Muscle of arm (tissue), 12 donors: ENCODE data around the gene GPR152. TPM values are rescaled to one million over a fixed set of nuclear protein-coding genes. Genes with fewer than 3 reads are reported as not detected.
"Not testable (repeated sequence)": the region's sequence is repeated elsewhere in the genome, so short reads cannot be mapped to it uniquely, and the experiment has no call there.

Experiments
- DNase-seq: peaks from one replicate; pipeline ENCODE4 v3.0.0-alpha.2; 2013
- polyA plus RNA-seq, 12 donors: library from polyadenylated mRNA; unstranded; fragments of 120-200 nt; gene quantifications; one replicate each; pipeline ENCODE4 v1.2.1, GENCODE V29; 2013; ENCODE audit not compliant: insufficient read length in 12 of 12

The GPR152 gene
- polyA plus RNA-seq, 12 donors, result not detected

DNA sequence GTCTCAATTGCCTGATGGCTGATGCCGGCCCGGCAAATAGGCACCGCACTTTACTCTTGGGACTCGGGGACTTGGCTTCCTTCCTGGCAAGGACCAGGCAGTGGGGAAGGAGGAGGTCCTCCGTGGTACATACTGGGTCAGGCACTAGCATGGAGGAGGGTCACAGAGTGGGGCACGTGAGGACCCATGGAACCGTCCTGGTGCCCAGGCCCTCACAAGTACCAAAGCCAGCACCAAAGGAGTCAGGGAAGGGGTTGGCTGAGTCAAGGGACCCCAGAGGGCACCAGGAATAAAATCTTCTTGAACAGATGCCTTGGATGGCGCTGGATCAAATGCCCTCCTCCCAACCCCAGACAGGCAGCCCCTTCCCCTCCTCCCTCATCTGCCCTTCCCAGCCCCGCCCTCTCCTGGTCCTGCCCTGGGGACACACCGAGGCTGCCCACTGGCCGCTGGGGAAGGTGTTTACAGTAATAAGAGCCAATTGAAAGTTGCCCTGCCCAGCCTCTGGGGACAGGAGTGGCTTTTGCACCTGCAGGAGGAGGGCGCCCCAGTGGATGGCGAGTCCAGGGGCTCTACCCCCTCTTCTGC lies 42.7 kb downstream of the GPR152 start:
- no peak for DNase-seq

GRCh38 chr11:67409261-67409666 lies 43.3 kb downstream of the GPR152 start:
- no peak for DNase-seq

DNA sequence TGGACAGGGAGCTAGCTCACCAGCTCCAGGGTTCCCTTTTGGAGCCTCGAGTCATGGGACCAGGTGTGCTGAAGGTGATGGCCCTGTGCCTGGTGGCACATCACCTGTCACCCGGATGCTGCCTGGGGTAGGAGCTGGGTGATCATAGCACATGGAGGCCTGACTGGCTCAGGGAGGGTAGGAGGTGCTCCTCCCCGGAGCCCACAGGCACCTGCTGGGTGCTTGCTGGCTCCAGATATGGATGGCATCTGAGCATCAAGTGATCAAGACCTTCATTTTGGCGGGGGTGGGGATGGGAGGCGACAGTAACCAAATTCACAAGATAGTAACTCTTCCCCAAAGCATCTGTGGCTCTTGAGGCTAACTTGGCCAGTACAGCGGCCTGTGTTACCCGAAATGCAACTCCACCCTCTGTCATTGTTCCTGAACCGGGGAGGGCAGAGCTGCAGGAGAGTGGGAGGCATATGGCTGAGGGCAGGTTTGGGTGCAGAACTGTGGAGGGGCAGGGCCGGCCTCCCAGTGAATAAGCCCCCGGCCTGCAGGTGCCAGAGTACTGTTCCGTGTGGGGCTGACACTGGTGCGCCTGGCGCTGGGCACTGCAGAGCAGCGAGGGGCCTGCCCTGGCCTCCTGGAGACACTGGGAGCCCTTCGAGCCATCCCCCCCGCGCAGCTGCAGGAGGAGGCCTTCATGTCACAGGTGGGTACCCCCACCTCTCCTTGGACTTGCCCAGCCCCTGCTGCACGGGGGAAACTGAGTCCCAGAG lies 43.9 kb downstream of the GPR152 start:
- no peak for DNase-seq

GRCh38 chr11:67407688-67408163 lies 44.8 kb downstream of the GPR152 start:
- no peak for DNase-seq

GRCh38 chr11:67406969-67407687 lies 45.4 kb downstream of the GPR152 start:
- DNase-seq, result no peak

GRCh38 chr11:67406420-67406968 lies 46.0 kb downstream of the GPR152 start:
- DNase-seq, result no peak

- DNase-seq, result no peak
Observed at GRCh38 chr11:67405688-67406339, 46.7 kb downstream of the GPR152 start.

- DNase-seq, result no peak
Observed at GRCh38 chr11:67405196-67405567, 47.3 kb downstream of the GPR152 start.

DNA sequence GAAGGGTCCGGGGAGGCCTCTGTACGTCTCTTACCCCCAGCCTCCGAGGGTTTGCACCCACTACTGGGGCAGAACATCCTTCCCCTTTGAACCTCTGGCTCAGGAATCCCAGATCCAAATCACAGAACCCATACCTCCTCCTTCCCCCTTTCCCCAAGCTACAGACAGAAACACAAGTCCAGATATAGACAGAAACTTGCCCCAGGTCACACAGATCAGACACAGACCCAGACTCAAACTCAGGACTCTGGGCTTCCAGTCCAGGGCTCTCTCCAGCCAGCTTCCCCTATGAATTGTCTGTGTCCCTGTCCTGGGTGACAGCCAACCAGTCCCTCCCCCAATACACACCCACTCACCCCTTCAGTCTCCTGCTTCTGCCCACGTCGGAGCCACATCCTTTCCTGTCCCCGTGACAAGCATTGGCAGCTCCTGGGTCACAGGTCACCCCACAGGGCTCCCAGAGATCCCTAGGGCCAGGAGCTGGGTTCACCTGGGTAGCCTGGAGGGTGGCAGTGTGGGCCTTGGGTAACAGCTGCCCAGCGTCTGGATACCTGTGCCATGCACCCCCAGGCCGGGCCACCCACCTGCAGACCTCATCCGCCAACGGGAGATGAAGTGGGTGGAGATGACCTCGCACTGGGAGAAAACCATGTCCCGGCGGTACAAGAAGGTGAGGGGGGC lies 47.9 kb downstream of the GPR152 start:
- DNase-seq, result no peak

DNA sequence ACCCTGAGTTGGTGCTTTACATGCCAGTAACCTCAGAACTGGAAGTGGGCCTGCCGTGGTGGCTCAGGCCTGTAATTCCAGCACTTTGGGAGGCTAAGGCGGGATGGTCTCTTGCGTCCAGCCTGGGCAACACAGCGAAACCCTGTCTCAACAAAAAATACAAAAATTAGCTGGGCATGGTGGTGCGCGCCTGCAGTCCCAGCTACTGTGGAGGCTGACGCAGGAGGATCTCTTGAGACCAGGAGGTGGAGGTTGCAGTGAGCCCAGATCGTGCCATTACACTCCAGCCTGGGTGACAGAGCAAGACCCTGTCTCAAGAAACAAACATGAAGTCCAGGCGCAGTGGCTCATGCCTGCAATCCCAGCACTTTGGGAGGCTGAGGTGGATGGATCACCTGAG lies 49.4 kb downstream of the GPR152 start:
- not testable (repeated sequence) for DNase-seq

DNA sequence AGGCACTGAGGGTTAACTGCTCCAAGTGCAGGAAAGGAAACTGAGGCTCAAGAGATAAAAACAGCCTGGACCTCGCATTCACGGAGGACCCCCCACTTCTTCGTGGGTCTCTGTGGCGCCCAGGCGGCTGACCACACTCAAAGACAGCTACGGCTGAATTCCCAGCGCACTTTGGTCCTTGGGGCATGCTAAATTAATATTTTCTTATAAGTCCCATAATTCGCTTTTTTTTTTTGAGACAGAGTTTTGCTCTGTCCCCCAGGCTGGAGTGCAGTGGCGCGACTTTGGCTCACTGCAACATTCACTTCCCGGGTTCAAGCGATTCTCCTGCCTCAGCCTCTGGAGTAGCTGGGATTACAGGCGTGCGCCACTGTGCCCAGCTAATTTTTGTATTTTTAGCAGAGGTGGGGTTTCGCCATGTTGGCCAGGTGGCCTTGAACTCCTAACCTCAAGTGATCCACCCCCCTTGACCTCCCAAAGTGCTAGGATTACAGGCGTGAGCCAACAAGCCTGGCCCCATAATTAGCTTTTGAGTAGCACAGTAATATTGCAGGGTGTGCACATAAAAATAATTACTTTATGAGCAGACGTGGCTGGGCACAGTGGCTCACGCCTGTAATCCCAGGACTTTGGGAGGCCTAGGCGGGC lies 50.2 kb downstream of the GPR152 start:
- not testable (repeated sequence) for DNase-seq

DNA sequence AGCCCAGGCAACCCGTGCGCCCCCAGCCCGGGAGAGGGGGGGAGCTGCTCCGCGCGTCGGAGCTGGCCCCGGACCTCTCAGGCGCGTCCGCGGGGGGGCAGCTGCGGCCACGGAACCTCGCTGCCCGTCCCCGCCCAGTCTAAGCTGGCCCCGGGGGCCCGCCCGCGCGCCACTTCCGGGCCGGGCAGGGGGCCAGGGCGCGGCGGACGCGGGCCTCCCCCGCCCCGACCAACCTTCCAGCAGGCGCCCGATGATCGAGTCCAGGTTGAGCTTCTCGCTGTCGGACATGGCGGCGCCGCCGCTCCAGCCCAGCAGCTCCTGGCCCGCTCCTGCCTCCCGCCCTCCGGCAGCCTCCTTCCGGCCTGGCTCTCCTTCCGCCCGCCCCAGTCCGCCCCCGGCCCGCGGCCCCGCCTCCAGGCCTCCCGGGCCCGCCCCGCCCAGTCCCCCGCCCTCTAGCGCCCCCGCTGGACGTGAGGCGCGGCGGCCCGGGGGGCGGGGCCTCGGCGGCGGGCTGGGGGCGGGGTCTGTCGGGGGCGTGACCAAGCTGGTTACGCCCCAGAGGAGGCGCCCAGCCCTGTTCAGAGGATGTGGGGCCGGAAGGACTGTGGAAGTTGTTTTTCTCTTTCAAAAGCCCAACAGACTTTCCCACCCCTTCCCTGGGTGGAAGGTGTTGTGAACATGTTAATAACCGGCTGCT lies 50.9 kb downstream of the GPR152 start, which contains the start of gene PPP1CA:
PPP1CA (minus strand) TSS at position 364 of the 697 bp plus-strand sequence; CDS start at position 288, 76 bp downstream.
- peak; percentile 88 for DNase-seq

Other genes with a start within 250 kb of the GPR152 start
- gene GRK2, start 186.3 kb downstream of the GPR152 start, polyA plus RNA-seq, result 10 to 100 TPM in 11 of 12 donors, not detected in 1; 40.2 to 56.4 (median 48.0) TPM
- 10 to 100 TPM in 11 of 12 donors, not detected in 1; 18.8 to 47.7 (median 24.5) TPM for gene ANKRD13D, start 163.4 kb downstream of the GPR152 start, polyA plus RNA-seq
- gene SSH3, start 149.2 kb downstream of the GPR152 start, polyA plus RNA-seq, result 10 to 100 TPM in 11 of 12 donors, not detected in 1; 11.8 to 24.5 (median 15.3) TPM
- 10 to 100 TPM in 11 of 12 donors, not detected in 1; 19.0 to 36.9 (median 25.9) TPM for gene POLD4, start 99.2 kb downstream of the GPR152 start, polyA plus RNA-seq
- 1 to 10 TPM in 11 of 12 donors, not detected in 1; 2.2 to 8.6 (median 3.2) TPM for gene CLCF1, start 79.1 kb downstream of the GPR152 start, polyA plus RNA-seq
- 10 to 100 TPM in 3 of 12 donors, 1 to 10 TPM in 8, not detected in 1; 6.6 to 34.1 (median 8.0) TPM for gene RAD9A, start 60.7 kb downstream of the GPR152 start, polyA plus RNA-seq
- 100 to 1,000 TPM in 8 of 12 donors, 10 to 100 TPM in 3, not detected in 1; 92.1 to 180 (median 109) TPM for gene PPP1CA, start 50.9 kb downstream of the GPR152 start, polyA plus RNA-seq
- gene TBC1D10C, start 48.6 kb downstream of the GPR152 start, polyA plus RNA-seq, result 1 to 10 TPM in 11 of 12 donors, not detected in 1; 2.1 to 9.2 (median 4.4) TPM
- 10 to 100 TPM in 11 of 12 donors, not detected in 1; 23.9 to 76.7 (median 53.6) TPM for gene CARNS1, start 37.1 kb downstream of the GPR152 start, polyA plus RNA-seq
- gene RPS6KB2, start 24.2 kb downstream of the GPR152 start, polyA plus RNA-seq, result 10 to 100 TPM in 11 of 12 donors, not detected in 1; 29.4 to 60.0 (median 32.1) TPM
- 1 to 10 TPM in 4 of 12 donors, under 1 TPM in 6, not detected in 2; 0.50 to 7.2 (median 0.84) TPM for gene PTPRCAP, start 15.0 kb downstream of the GPR152 start, polyA plus RNA-seq
- 10 to 100 TPM in 11 of 12 donors, not detected in 1; 20.0 to 56.3 (median 24.2) TPM for gene CORO1B, start 9.3 kb downstream of the GPR152 start, polyA plus RNA-seq
- gene CABP4, start 2.6 kb upstream of the GPR152 start, polyA plus RNA-seq, result 1 to 10 TPM in 5 of 12 donors, under 1 TPM in 5, not detected in 2; 0.41 to 1.7 (median 1.0) TPM
- gene TMEM134, start 16.5 kb upstream of the GPR152 start, polyA plus RNA-seq, result 10 to 100 TPM in 11 of 12 donors, not detected in 1; 35.2 to 73.5 (median 46.2) TPM
- 10 to 100 TPM in 11 of 12 donors, not detected in 1; 33.7 to 50.2 (median 41.7) TPM for gene AIP, start 30.3 kb upstream of the GPR152 start, polyA plus RNA-seq
- gene PITPNM1, start 52.6 kb upstream of the GPR152 start, polyA plus RNA-seq, result 10 to 100 TPM in 2 of 12 donors, 1 to 10 TPM in 9, not detected in 1; 4.7 to 52.6 (median 6.4) TPM
- gene CDK2AP2, start 55.4 kb upstream of the GPR152 start, polyA plus RNA-seq, result 10 to 100 TPM in 11 of 12 donors, not detected in 1; 12.7 to 27.8 (median 16.3) TPM
- not detected for gene CABP2, start 70.7 kb upstream of the GPR152 start, polyA plus RNA-seq
- 100 to 1,000 TPM in 11 of 12 donors, not detected in 1; 195 to 377 (median 251) TPM for gene GSTP1, start 131.1 kb upstream of the GPR152 start, polyA plus RNA-seq
- gene NDUFV1, start 154.2 kb upstream of the GPR152 start, polyA plus RNA-seq, result 100 to 1,000 TPM in 10 of 12 donors, 10 to 100 TPM in 1, not detected in 1; 99.7 to 247 (median 131) TPM
- 1 to 10 TPM in 10 of 12 donors, not detected in 2; 1.9 to 4.0 (median 3.2) TPM for gene NUDT8, start 177.2 kb upstream of the GPR152 start, polyA plus RNA-seq
- gene TBX10, start 187.0 kb upstream of the GPR152 start, polyA plus RNA-seq, result not detected
- gene ACY3, start 198.0 kb upstream of the GPR152 start, polyA plus RNA-seq, result under 1 TPM in 10 of 12 donors, not detected in 2; 0.13 to 0.72 (median 0.21) TPM
- 10 to 100 TPM in 2 of 12 donors, 1 to 10 TPM in 1, under 1 TPM in 1, not detected in 8; 0.25 to 36.7 (median 8.2) TPM for gene ALDH3B2, start 221.9 kb upstream of the GPR152 start, polyA plus RNA-seq